ENCODE data around the gene LHX3. TPM values are rescaled to one million over a fixed set of nuclear protein-coding genes. Genes with fewer than 3 reads are reported as not detected.
A peak's percentile ranks its signal among the peaks of the same experiment; 100 is the strongest.

The LHX3 gene
- total RNA-seq, 1 experiment from 2014 or later = 0.11 TPM

DNA sequence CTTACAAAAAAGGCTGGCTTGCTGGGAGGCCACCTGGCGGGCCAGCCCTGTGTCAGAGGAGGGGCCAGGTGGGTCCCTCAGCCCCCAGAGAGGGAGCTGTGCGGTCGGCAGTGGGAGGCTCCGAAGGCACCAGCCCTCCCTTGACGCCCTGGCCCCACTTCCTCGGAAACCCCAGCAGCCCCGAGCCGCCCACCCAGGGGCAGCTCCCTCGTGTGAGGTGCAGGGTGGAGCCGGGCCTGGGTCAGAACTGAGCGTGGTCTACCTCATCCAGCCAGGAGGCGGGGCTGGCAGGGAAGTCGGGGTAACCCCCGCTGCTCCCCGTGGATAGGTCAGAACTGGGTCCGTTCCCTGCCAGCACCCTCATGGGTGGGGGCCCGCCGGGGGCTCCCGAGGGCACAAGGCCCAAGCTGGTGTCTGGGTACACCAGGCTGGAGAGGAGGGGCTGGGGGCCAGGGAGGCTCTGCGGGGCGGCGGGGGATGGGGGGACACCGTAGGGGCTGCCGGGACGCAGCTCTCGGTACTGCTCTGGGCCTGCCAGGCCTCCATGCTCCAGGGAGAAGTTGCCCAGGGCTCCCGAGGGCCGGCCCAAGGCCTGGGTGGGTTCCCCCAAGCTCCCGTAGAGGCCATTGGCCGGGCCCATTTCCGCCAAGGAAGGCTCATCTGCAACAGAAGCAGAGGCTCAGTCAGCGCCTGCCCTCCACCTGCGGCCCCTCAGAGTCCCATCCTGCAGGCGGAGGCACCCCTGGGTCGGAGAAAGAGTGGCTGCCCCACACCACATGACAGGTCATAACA, 7.6 kb downstream of the LHX3 start:
- no peak overlapping the region for H3K27ac ChIP-seq (ENCODE audit: low read depth, low read length, poor library complexity, severe bottlenecking)
- H3K36me3 ChIP-seq (ENCODE audit: insufficient read depth, low read length, poor library complexity, severe bottlenecking) = no peaks in the 10 kb centered on the region
- intact Hi-C loops (cut with micrococcal nuclease; ENCODE audit: unreplicated experiment) = no loop called here
- ChIA-PET POLR2A (ENCODE audit: low non-redundant PET) (no interaction called here), CTCF (no interaction called here)
- peaks cover 99% of the 10 kb centered on the region for H3K27me3 ChIP-seq (replicated peaks; ENCODE audit: insufficient read depth, low read depth, low read length, poor library complexity)
- TF ChIP-seq, protein P1, sequence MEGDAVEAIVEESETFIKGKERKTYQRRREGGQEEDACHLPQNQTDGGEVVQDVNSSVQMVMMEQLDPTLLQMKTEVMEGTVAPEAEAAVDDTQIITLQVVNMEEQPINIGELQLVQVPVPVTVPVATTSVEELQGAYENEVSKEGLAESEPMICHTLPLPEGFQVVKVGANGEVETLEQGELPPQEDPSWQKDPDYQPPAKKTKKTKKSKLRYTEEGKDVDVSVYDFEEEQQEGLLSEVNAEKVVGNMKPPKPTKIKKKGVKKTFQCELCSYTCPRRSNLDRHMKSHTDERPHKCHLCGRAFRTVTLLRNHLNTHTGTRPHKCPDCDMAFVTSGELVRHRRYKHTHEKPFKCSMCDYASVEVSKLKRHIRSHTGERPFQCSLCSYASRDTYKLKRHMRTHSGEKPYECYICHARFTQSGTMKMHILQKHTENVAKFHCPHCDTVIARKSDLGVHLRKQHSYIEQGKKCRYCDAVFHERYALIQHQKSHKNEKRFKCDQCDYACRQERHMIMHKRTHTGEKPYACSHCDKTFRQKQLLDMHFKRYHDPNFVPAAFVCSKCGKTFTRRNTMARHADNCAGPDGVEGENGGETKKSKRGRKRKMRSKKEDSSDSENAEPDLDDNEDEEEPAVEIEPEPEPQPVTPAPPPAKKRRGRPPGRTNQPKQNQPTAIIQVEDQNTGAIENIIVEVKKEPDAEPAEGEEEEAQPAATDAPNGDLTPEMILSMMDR (conservative IDR thresholded peaks at IDR 0.05; ENCODE audit: low read depth, low read length) = no peak
- no peak for TF ChIP-seq EZH2 (IDR thresholded peaks at IDR 0.05; ENCODE audit: borderline replicate concordance, low read depth, low read length, poor library complexity, severe bottlenecking)
- H3K4me1 ChIP-seq (ENCODE audit: insufficient read depth, low read length, poor library complexity, severe bottlenecking) = peaks cover 13% of the 10 kb centered on the region
- H3K4me3 ChIP-seq (ENCODE audit: low read depth, low read length, poor library complexity, severe bottlenecking) = no peak overlapping the region
- BruUV-seq (replicated peaks) = no TSS peak
- DNase-seq (ENCODE audit: low spot score) = no peak
- no peaks in the 10 kb centered on the region for H3K9me3 ChIP-seq (ENCODE audit: low read depth, low read length, poor library complexity, severe bottlenecking)

DNA sequence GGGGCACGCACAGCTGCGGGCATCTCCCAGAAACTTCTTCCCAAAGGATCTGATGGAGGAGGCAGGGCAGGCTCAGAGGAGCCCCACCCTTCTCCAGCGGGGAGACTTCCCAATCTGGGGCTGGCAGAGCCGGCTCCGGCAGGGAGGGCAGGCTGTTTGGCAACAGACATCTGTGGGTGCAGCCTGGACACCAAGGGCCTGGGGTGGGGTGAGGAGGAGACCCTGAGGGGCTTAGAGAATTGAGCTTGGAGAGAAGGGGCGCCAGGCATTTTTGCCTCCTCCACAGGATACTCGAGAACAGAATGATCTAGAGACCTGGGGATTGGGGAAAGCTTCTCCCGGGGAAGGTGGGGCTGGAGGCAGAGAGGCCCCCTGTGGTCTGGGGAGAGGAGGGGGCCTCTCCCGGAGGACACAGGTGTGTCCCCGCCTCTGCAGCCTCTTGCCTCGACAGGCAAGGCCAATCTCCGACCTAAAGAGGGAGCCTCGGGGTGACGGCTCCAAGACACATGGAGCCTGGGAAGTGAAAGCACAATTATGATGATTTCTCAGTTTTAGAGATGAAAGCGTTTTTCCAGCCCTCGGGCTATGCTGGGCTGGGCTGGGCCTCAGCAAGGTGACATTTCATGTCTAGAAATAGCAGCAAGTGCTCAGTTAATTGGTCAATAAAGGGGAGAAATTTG, 8.4 kb downstream of the LHX3 start:
- peaks cover 20% of the 10 kb centered on the region for H3K4me1 ChIP-seq (ENCODE audit: insufficient read depth, low read length, poor library complexity, severe bottlenecking)
- H3K9me3 ChIP-seq (ENCODE audit: low read depth, low read length, poor library complexity, severe bottlenecking) = no peaks in the 10 kb centered on the region
- intact Hi-C loops (cut with micrococcal nuclease; ENCODE audit: unreplicated experiment) = no loop called here
- no peak overlapping the region for H3K4me3 ChIP-seq (ENCODE audit: low read depth, low read length, poor library complexity, severe bottlenecking)
- peaks cover 98% of the 10 kb centered on the region for H3K27me3 ChIP-seq (replicated peaks; ENCODE audit: insufficient read depth, low read depth, low read length, poor library complexity)
- CTCF ChIA-PET = no interaction called here
- BruUV-seq (replicated peaks) = no TSS peak
- no peak for DNase-seq (ENCODE audit: low spot score)
- peak; percentile 91 for TF ChIP-seq EZH2 (IDR thresholded peaks at IDR 0.05; ENCODE audit: borderline replicate concordance, low read depth, low read length, poor library complexity, severe bottlenecking)
- TF ChIP-seq, protein P1 (conservative IDR thresholded peaks at IDR 0.05; ENCODE audit: low read depth, low read length) = no peak
- no peak overlapping the region for H3K27ac ChIP-seq (ENCODE audit: low read depth, low read length, poor library complexity, severe bottlenecking)
- POLR2A ChIA-PET (ENCODE audit: low non-redundant PET) = interaction anchor here (0.6 kb wide), 1 partner anchor 143 kb away, joined by 4 read pairs; no protein-coding TSS in a partner anchor
- H3K36me3 ChIP-seq (ENCODE audit: insufficient read depth, low read length, poor library complexity, severe bottlenecking) = no peaks in the 10 kb centered on the region

DNA sequence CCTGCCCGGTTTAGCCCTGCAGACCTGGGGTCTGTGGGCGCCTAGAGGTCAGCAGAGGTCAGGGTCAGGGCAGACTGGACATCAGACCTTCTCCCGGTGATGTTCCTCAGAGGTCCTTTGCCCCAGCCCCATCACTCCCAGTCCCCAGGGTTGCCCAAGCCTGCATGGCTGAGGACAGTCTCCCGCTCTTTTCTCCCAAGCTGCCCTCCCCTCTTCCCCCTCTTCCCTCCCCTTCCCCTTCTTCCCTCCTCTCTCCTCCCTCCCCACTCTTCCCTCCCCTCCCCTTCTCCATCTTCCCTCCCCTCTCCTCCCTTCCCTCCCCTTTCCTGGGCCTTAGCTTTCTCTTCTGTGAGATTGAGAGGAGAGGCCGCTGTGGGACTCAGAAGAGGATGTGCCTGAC, 10.4 kb downstream of the LHX3 start:
- DNase-seq (ENCODE audit: low spot score) = peak; percentile 64
- Histone ChIP-seq H3K27me3 (replicated peaks; ENCODE audit: insufficient read depth, low read depth, low read length, poor library complexity) (peaks cover 78% of the 10 kb centered on the region), H3K4me3 (ENCODE audit: low read depth, low read length, poor library complexity, severe bottlenecking) (no peak overlapping the region), H3K4me1 (ENCODE audit: insufficient read depth, low read length, poor library complexity, severe bottlenecking) (peaks cover 31% of the 10 kb centered on the region), H3K9me3 (ENCODE audit: low read depth, low read length, poor library complexity, severe bottlenecking) (no peaks in the 10 kb centered on the region), H3K27ac (ENCODE audit: low read depth, low read length, poor library complexity, severe bottlenecking) (no peak overlapping the region), H3K36me3 (ENCODE audit: insufficient read depth, low read length, poor library complexity, severe bottlenecking) (no peaks in the 10 kb centered on the region)
- intact Hi-C loops (cut with micrococcal nuclease; ENCODE audit: unreplicated experiment) = no loop called here
- TF ChIP-seq EZH2 (IDR thresholded peaks at IDR 0.05; ENCODE audit: borderline replicate concordance, low read depth, low read length, poor library complexity, severe bottlenecking) = no peak
- TF ChIP-seq, protein P1 (conservative IDR thresholded peaks at IDR 0.05; ENCODE audit: low read depth, low read length) = no peak
- CTCF ChIA-PET = no interaction called here
- BruUV-seq (replicated peaks) = no TSS peak
- POLR2A ChIA-PET (ENCODE audit: low non-redundant PET) = no interaction called here

Data from A673 (cell line).